Heart left ventricle (tissue), 13 donors: Measurements from ENCODE around the gene BICRAL.
"Not testable (repeated sequence)": the region's sequence is repeated elsewhere in the genome, so short reads cannot be mapped to it uniquely, and the experiment has no call there.

Experiments used
- POLR2A ChIP-seq, 2 donors: fragments of 450-650 bp; IDR thresholded peaks; one replicate each; pipeline ENCODE4 v1.6.1; 2017; ENCODE audit warnings: antibody characterized with exemption in 2 of 2, mild to moderate bottlenecking in 2 of 2, moderate library complexity in 2 of 2
- TF ChIP-seq, protein P1 (sequence below), 12 donors: fragments of 200-600 bp; sonication (generic) in 4 of 12; IDR thresholded peaks; one replicate each; pipeline versions ENCODE4 v1.5.0 to v1.8.0; 2018 to 2022; ENCODE audit warnings: antibody characterized with exemption in 12 of 12, mild to moderate bottlenecking in 5 of 12
- donor health status: ischemic (EF 13 %, LVEDD 7.1; RV severe dilation, severe dysfunction).
- donor health status: DM: no; HTN: yes; CAD: no.
- donor health status: DM: no; HTN: no; CAD: no.
- donor health status: ischemic (EF 25% LVEDD 6.9; RV normal size, moderate dysfunction).
- donor health status: ischemic (EF 25% LVEDD 5.7; RV mildly dilated, moderate dysfunction).
- donor health status: ischemic (EF 35%, LVEDD 5.7; RV mildly dilated, moderate dysfunction).
- donor health status: nonischemic (EF 11% LVEDD 7.7; RV severe dilation, severe dysfunction).
- donor health status: DM: yes; HTN: yes; CAD: no.
- donor health status: PGD.
- donor health status: ischemic (EF 29% LVEDD 5.4; RV normal size, mild dysfunction).
- donor health status: nonischemic (EF 23%, LVEDD 6.1; RV moderate dilation, normal function).

DNA sequence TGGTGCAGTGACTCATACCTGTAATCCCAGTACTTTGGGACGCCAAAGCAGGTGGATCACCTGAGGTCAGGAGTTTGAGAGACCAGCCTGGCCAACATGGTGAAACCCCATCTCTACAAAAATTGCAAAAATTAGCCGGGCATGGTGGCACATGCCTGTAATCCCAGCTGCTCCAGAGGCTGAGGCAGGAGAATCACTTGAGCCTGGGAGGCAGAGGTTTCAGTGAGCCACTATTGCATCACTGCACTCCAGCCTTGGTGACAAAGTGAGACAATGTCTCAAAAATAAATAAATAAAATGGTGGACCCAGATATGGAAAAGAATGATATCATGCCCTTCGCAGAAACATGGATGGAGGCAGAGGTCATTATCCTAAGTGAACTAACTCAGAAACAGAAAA, 15.8 kb downstream of the BICRAL start:
- TF ChIP-seq, protein P1, sequence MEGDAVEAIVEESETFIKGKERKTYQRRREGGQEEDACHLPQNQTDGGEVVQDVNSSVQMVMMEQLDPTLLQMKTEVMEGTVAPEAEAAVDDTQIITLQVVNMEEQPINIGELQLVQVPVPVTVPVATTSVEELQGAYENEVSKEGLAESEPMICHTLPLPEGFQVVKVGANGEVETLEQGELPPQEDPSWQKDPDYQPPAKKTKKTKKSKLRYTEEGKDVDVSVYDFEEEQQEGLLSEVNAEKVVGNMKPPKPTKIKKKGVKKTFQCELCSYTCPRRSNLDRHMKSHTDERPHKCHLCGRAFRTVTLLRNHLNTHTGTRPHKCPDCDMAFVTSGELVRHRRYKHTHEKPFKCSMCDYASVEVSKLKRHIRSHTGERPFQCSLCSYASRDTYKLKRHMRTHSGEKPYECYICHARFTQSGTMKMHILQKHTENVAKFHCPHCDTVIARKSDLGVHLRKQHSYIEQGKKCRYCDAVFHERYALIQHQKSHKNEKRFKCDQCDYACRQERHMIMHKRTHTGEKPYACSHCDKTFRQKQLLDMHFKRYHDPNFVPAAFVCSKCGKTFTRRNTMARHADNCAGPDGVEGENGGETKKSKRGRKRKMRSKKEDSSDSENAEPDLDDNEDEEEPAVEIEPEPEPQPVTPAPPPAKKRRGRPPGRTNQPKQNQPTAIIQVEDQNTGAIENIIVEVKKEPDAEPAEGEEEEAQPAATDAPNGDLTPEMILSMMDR (IDR thresholded peaks at IDR 0.05) = not testable (repeated sequence)
- not testable (repeated sequence) for TF ChIP-seq POLR2A (IDR thresholded peaks at IDR 0.05)
